Retinal pigment epithelial cell (primary cell): ENCODE measurements around the gene YY1.

ENCODE experiments used
- DNase-seq: peaks from one replicate; pipeline ENCODE4 v3.0.0-alpha.2; 2010; ENCODE audit warnings: low read depth
- H3K4me3 ChIP-seq: 2 replicates; pipeline ENCODE4 v1.5.1; 2011; ENCODE audit warnings: mild to moderate bottlenecking, low read length, control low read depth, moderate library complexity
- TF ChIP-seq, protein P1 (sequence below): conservative IDR thresholded peaks from 2 replicates; pipeline ENCODE4 v1.5.1; 2011; ENCODE audit warnings: low read depth, low read length, control low read depth, inconsistent platforms

The YY1 gene

DNA sequence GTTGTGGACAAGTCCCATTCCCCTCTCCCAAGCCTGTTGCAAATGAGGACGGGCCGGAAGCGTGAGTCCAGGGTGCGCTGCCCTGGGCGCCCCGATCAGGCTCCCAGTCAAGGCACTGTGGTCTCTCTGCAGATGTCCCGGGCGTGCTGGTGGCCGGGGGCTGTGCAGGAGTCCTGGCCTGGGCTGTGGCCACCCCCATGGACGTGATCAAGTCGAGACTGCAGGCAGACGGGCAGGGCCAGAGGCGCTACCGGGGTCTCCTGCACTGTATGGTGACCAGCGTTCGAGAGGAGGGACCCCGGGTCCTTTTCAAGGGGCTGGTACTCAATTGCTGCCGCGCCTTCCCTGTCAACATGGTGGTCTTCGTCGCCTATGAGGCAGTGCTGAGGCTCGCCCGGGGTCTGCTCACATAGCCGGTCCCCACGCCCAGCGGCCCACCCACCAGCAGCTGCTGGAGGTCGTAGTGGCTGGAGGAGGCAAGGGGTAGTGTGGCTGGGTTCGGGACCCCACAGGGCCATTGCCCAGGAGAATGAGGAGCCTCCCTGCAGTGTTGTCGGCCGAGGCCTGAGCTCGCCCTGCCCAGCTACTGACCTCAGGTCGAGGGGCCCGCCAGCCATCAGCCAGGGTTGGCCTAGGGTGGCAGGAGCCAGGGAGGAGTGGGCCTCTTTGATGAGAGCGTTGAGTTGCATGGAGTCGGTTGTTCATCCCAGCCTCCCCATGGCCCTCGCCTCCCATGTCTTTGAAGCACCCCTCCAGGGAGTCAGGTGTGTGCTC lies 90.5 kb downstream of the YY1 start:
- no peak overlapping the region for H3K4me3 ChIP-seq
- TF ChIP-seq, protein P1, sequence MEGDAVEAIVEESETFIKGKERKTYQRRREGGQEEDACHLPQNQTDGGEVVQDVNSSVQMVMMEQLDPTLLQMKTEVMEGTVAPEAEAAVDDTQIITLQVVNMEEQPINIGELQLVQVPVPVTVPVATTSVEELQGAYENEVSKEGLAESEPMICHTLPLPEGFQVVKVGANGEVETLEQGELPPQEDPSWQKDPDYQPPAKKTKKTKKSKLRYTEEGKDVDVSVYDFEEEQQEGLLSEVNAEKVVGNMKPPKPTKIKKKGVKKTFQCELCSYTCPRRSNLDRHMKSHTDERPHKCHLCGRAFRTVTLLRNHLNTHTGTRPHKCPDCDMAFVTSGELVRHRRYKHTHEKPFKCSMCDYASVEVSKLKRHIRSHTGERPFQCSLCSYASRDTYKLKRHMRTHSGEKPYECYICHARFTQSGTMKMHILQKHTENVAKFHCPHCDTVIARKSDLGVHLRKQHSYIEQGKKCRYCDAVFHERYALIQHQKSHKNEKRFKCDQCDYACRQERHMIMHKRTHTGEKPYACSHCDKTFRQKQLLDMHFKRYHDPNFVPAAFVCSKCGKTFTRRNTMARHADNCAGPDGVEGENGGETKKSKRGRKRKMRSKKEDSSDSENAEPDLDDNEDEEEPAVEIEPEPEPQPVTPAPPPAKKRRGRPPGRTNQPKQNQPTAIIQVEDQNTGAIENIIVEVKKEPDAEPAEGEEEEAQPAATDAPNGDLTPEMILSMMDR: no peak
- DNase-seq: no peak

DNA sequence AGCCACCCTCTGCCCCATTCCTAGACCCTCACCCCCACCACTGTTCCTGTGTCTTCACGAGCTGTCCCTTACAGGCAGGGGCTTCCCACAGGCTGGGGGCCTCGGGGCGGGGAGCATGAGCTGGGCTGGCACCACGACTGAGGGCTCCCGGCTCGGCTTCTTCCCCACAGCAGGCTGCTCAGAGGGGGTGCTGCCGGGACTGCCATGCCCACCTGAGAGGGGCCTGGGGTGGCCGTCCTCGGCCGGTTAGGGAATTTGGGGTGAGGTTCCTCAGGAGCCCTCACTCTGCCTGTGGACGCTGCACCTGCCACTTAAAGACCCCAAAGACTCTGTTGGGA lies 91.0 kb downstream of the YY1 start:
- DNase-seq: no peak
- H3K4me3 ChIP-seq: no peak overlapping the region
- TF ChIP-seq, protein P1: no peak

DNA sequence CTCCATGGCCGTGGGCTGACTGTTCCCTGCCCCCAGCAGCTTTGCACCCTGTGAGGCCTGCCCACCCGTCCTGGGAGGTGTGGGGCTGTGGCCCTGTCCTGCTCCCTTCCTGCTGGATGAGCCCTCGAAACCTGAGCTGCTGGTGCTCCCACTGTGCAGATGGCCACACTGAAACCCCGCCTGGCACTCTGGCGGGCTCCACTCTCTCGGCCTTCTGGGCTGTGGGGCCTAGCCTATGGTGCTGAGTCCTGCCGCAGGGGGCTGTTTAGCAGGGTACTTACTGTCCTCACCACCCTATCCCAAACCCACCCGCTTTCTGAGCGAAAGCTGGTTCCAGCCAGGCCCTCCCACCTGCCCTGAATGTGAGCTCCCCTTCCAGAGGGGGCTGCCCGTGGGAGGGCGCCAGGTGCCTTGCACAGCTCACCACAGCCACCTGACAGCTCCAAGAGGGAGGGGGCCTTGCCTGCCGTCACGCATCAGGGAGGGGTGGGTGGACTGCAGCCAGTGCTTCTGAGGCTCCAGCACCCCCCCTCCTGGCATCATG lies 91.5 kb downstream of the YY1 start:
- TF ChIP-seq, protein P1: no peak
- H3K4me3 ChIP-seq: no peak overlapping the region
- no peak for DNase-seq

DNA sequence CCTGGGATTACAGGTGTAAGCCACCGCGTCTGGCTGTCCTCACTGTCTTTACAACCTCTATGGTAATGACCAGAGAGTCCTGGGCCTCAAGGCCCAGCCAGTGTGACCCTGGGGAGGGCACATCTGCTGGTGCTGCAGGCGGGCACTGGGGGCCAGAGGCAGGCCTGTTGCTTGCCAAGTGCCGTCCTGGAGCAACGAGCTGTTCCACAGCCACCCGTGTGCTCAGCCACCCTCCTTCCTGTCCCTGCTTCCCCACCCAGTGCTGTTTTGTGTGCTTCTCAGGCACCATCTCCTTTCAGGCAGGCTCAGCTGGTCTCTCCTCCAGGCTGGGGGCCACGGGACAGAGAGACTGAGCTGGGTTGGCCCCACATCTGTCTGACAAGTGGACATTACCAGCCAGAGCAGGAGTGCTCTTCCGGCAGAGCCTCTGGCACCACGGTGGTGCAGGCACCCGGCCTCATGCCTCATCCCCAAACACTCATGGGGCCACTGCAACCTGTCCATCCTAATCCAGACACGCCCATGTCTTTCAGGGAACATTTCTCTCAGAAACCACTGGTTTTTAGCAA lies 93.2 kb downstream of the YY1 start:
- TF ChIP-seq, protein P1: no peak
- no peak for DNase-seq
- H3K4me3 ChIP-seq: no peak overlapping the region
